ENCODE measurements around the gene GRIP2.
A peak's percentile ranks its signal among the peaks of the same experiment; 100 is the strongest.
"Not testable (repeated sequence)": the region's sequence is repeated elsewhere in the genome, so short reads cannot be mapped to it uniquely, and the experiment has no call there.

Gene GRIP2

GRCh38 chr3:14519406-14519805 is 20.7 kb downstream of the GRIP2 start:
- no peak for DNase-seq

GRCh38 chr3:14518893-14519292 is 21.2 kb downstream of the GRIP2 start:
- no peak for DNase-seq

- no peak for DNase-seq
These were observed 21.7 kb downstream of the GRIP2 start for GRCh38 chr3:14518432-14518802.

- no peak for DNase-seq
These were observed 22.3 kb downstream of the GRIP2 start for GRCh38 chr3:14517601-14518431.

- no peak for DNase-seq
These were observed 23.3 kb downstream of the GRIP2 start for GRCh38 chr3:14516738-14517345.

- not testable (repeated sequence) for DNase-seq
These were observed 24.6 kb downstream of the GRIP2 start for GRCh38 chr3:14515526-14515925.

GRCh38 chr3:14514323-14514720 is 25.8 kb downstream of the GRIP2 start:
- no peak for DNase-seq

- DNase-seq = no peak
These were observed 26.4 kb downstream of the GRIP2 start for GRCh38 chr3:14513566-14514322.

- DNase-seq = no peak
These were observed 27.2 kb downstream of the GRIP2 start for GRCh38 chr3:14512942-14513327.

GRCh38 chr3:14512281-14512941 is 27.7 kb downstream of the GRIP2 start:
- DNase-seq = no peak

GRCh38 chr3:14511623-14512280 is 28.4 kb downstream of the GRIP2 start:
- DNase-seq = no peak

GRCh38 chr3:14510838-14511622 is 29.1 kb downstream of the GRIP2 start:
- no peak for DNase-seq

- no peak for DNase-seq
These were observed 30.4 kb downstream of the GRIP2 start for GRCh38 chr3:14509796-14510100.

GRCh38 chr3:14508966-14509795 is 31.0 kb downstream of the GRIP2 start:
- DNase-seq = peak; percentile 71

GRCh38 chr3:14508505-14508819 is 31.7 kb downstream of the GRIP2 start:
- DNase-seq = no peak

GRCh38 chr3:14507757-14508504 is 32.2 kb downstream of the GRIP2 start:
- DNase-seq = no peak

- no peak for DNase-seq
These were observed 32.8 kb downstream of the GRIP2 start for GRCh38 chr3:14507305-14507741.

GRCh38 chr3:14506626-14507304 is 33.4 kb downstream of the GRIP2 start:
- no peak for DNase-seq

- DNase-seq = no peak
These were observed 34.2 kb downstream of the GRIP2 start for GRCh38 chr3:14505803-14506500.

Measured in hematopoietic multipotent progenitor cell treated with erythropoietin and hydrocortisone succinate and interleukin-3 and kit ligand, for 6 days (in vitro differentiated cells).